Activated naive CD8-positive, alpha-beta T cell treated with anti-CD3 and anti-CD28 coated beads, Interleukin-2, amount 50 U/mL, for 24 hours (primary cell): ENCODE results near the gene MTHFD2L.

Experiments
- ATAC-seq: fragments of 150-1000 bp; cut with Tn5 transposase; one replicate; pipeline ENCODE4 v1.10.0; 2021
- DNase-seq: peaks from one replicate; pipeline ENCODE4 v3.0.0; 2021
- H3K27ac Mint-ChIP-seq: one replicate; pipeline ENCODE4 v1.8.0; 2021; ENCODE audit warnings: mild to moderate bottlenecking, mixed read lengths
- H3K27me3 Mint-ChIP-seq: one replicate; pipeline ENCODE4 v1.8.0; 2021; ENCODE audit warnings: mixed read lengths
- H3K36me3 Mint-ChIP-seq: one replicate; pipeline ENCODE4 v1.8.0; 2021; ENCODE audit warnings: low read depth, mixed read lengths
- H3K4me1 Mint-ChIP-seq: one replicate; pipeline ENCODE4 v1.8.0; 2021; ENCODE audit warnings: mixed read lengths
- H3K4me3 Mint-ChIP-seq: one replicate; pipeline ENCODE4 v1.8.0; 2021; ENCODE audit warnings: mild to moderate bottlenecking, moderate library complexity, mixed read lengths
- H3K9me3 Mint-ChIP-seq: one replicate; pipeline ENCODE4 v1.8.0; 2021; ENCODE audit warnings: mixed read lengths

The MTHFD2L gene

DNA sequence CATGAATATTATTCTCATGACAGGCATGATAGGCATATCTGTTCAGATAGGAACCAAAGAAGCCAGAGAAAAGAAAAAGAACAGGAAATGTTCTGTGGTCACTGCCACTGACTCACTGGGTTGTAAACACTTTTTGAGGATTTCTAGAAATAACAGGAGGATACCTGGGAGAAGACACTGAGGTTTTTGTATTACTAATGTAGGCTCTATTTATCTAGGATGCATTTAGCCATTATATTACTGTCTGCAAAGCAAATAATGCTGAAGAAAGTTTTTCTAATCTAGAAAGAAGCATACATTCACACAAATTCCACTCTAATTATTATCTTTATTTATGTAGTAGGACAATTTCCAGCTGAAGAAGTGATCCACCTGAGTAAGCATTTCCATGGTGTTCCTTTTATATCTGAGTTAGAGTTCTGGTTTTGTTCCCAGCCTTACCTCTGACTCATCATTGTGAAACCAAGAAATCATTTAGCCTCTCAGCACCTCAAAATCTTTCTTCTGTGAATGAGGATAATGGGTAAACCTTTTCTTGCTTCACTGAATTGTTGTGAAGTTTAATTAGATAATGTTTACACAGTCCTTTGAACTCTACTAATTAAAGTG is 110.2 kb downstream of the MTHFD2L start:
- H3K4me3 Mint-ChIP-seq = no peak overlapping the region
- H3K4me1 Mint-ChIP-seq = peaks cover 5% of the 10 kb centered on the region
- no peak for DNase-seq

DNA sequence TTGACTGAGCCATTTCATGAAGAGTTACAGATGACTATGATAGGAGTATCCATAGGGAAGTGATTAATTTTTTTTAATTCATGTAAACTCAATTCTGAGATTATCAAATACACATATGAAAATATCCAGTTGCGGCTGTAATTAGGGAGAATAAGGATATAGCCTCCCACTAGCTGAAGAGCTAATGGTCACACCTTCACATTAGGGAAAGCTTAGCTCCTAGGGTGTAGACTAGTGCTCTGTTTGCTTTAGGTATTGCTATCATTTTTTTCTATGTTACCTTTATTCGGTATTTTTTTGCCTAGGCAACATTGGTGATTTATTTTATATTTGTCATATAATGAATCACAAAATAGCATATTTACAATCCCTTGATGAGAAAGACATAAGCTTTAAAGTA is 110.7 kb downstream of the MTHFD2L start:
- H3K4me3 Mint-ChIP-seq = no peak overlapping the region
- no peak for ATAC-seq
- no peak overlapping the region for H3K27ac Mint-ChIP-seq

More for the DNA sequence above, 110.2 kb downstream of the MTHFD2L start:
- no peaks in the 10 kb centered on the region for H3K9me3 Mint-ChIP-seq
- H3K36me3 Mint-ChIP-seq = peaks cover 1% of the 10 kb centered on the region
- no peaks in the 10 kb centered on the region for H3K27me3 Mint-ChIP-seq
- no peak overlapping the region for H3K27ac Mint-ChIP-seq
- ATAC-seq = no peak

DNA sequence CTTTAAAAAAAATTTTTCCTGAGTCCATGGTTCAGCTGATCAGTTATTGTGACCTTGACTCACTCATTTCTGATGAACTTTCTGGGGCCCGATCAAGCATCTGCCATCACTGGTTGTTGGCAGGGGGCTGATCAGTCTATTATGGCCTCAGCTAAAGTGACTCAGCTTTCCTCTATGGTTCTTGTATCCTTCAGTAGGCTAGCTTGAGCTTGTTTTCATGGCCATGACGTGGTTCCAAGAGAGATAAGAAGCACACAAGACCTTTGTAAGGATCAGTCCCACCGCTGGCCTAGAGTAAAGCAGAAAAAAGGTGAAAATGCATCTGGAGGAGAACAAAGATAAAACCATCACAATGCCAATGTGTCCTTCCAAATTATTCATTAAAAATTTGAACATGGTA is 120.6 kb downstream of the MTHFD2L start:
- H3K27ac Mint-ChIP-seq = no peak overlapping the region
- no peaks in the 10 kb centered on the region for H3K9me3 Mint-ChIP-seq
- H3K4me3 Mint-ChIP-seq = no peak overlapping the region
- H3K36me3 Mint-ChIP-seq = peaks cover 2% of the 10 kb centered on the region
- H3K4me1 Mint-ChIP-seq = no peaks in the 10 kb centered on the region
- ATAC-seq (no peak), DNase-seq (no peak)
- H3K27me3 Mint-ChIP-seq = no peaks in the 10 kb centered on the region

More for the DNA sequence above, 110.7 kb downstream of the MTHFD2L start:
- Mint-ChIP-seq H3K9me3 (no peaks in the 10 kb centered on the region), H3K36me3 (peaks cover 1% of the 10 kb centered on the region), H3K4me1 (peaks cover 5% of the 10 kb centered on the region), H3K27me3 (no peaks in the 10 kb centered on the region)
- no peak for DNase-seq

DNA sequence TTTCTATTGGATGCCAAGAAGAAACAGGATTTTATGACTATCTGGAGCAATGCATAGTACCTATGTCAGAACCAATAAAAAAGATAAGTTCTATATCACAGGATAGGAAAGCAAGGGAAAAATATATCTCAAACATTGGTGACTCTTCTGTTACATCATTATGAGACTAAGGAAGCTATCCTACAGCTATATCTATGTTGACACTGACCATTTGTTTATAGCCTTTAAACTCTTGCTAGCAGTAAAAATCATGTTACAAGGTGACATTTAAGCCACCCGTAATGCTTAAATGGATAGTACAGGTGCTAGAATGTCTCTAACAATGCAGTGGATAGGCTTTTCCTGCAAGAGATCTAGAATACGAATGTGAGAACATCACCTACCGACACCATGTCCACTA is 121.8 kb downstream of the MTHFD2L start:
- Mint-ChIP-seq H3K9me3 (no peaks in the 10 kb centered on the region), H3K27ac (no peak overlapping the region), H3K4me3 (no peak overlapping the region), H3K4me1 (no peaks in the 10 kb centered on the region), H3K36me3 (peaks cover 2% of the 10 kb centered on the region), H3K27me3 (no peaks in the 10 kb centered on the region)
- ATAC-seq (no peak), DNase-seq (no peak)

DNA sequence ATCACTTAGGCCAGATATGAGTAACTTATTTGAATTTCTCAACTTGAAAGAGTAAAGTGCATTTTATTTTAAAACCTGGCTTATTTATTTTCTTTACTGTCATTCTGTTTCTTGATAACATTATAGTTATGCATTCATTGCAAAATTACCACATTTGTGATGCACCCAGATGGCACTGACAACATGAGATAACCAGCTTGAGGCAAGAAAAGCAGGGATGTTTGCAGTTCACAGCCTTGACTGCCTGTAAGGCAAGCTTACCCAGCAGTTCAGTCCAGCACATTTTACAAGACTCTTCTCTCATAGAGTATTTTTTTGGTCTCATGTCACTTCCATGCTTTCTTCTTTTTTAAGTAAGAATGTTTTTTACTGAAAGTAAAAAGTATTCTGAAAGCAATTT is 125.0 kb downstream of the MTHFD2L start:
- Mint-ChIP-seq H3K27me3 (no peaks in the 10 kb centered on the region), H3K4me1 (no peaks in the 10 kb centered on the region), H3K9me3 (no peaks in the 10 kb centered on the region), H3K36me3 (peaks cover 2% of the 10 kb centered on the region), H3K4me3 (no peak overlapping the region), H3K27ac (no peak overlapping the region)
- no peak for ATAC-seq
- no peak for DNase-seq

DNA sequence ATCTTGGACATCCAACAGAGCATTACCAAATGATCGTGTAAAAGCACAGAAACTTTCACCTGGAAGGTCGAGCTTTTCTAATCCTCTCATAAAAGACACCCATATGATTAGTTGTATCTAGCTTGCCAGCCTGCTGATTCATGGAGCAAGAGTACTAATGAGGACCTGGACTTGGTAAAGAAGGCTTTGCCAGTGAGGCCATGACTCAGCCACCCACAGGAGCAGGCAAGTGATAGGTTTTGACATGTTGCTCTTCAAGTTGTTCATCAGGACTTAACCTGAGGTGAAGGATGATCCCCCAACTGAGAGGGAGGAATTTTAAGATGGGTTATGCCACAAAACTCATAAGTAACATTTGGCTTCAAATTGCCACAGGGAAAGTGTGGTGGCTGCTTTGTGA is 125.7 kb downstream of the MTHFD2L start:
- ATAC-seq (no peak), DNase-seq (no peak)
- Mint-ChIP-seq H3K4me1 (no peaks in the 10 kb centered on the region), H3K36me3 (peaks cover 2% of the 10 kb centered on the region), H3K4me3 (no peak overlapping the region), H3K27me3 (no peaks in the 10 kb centered on the region), H3K27ac (no peak overlapping the region), H3K9me3 (no peaks in the 10 kb centered on the region)

DNA sequence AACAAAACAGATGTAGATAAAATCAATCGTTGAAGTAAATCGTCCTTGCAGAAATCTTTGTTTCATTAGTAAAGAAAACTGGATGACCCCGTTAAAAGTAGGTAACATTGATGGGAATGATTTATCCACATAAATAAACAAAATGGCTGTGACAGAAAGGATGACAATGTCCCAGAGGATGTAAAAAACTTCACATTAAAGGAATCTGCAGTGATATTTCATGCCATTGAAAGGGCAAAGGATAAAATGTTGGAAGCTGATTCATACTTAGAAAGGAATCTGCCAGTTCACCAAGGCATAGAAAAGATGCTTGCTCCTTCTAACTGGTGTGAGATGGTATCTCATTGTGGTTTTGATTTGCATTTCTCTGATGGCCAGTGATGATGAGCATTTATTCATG is 126.1 kb downstream of the MTHFD2L start:
- H3K4me3 Mint-ChIP-seq = no peak overlapping the region
- no peaks in the 10 kb centered on the region for H3K4me1 Mint-ChIP-seq
- H3K27me3 Mint-ChIP-seq = no peaks in the 10 kb centered on the region
- no peak for DNase-seq
- ATAC-seq = no peak
- H3K9me3 Mint-ChIP-seq = no peaks in the 10 kb centered on the region
- H3K27ac Mint-ChIP-seq = no peak overlapping the region
- H3K36me3 Mint-ChIP-seq = peaks cover 2% of the 10 kb centered on the region

DNA sequence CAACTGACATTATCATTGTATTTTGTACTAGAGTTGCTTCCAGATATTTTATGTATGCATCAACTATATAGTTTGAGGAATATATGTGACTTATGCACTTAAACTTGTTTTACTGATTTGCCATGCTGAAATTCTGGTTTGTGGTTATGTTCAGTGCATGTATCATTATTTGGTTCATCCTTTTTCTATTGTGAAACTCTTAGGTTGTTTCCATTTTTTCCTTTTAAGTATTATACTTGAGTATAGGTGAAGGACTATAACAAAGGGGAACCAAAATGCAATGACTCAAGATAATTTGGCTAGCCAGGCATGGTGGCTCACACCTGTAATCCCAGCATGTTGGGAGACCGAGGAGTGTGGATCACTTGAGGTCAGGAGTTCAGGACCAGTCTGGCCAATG is 129.2 kb downstream of the MTHFD2L start:
- Mint-ChIP-seq H3K9me3 (no peaks in the 10 kb centered on the region), H3K27ac (no peak overlapping the region)

DNA sequence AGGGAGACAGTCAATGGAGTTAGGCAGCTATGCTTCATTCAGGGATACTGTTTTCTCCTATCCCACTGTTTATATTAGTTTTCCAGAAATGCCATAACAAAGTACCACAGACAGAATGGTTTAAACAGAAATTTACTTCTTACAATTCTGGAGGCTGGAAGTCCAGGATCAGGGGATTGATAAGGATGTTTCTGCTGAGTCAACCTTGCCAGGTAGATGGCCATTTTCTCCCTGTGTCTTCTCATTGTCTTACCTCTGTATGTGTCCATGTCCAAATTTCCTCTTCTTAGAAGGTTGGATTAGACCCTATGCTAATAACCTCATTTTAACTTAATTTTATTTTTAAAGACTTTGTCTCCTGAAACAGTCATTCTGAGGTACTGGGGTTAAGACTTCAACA is 129.9 kb downstream of the MTHFD2L start:
- no peaks in the 10 kb centered on the region for H3K4me1 Mint-ChIP-seq
- H3K36me3 Mint-ChIP-seq = no peaks in the 10 kb centered on the region
- DNase-seq = no peak
- no peaks in the 10 kb centered on the region for H3K27me3 Mint-ChIP-seq
- no peak overlapping the region for H3K4me3 Mint-ChIP-seq
- ATAC-seq = no peak
- no peak overlapping the region for H3K27ac Mint-ChIP-seq
- no peaks in the 10 kb centered on the region for H3K9me3 Mint-ChIP-seq

More for the DNA sequence above, 129.2 kb downstream of the MTHFD2L start:
- Mint-ChIP-seq H3K27me3 (no peaks in the 10 kb centered on the region), H3K36me3 (no peaks in the 10 kb centered on the region), H3K4me1 (no peaks in the 10 kb centered on the region), H3K4me3 (no peak overlapping the region)
- DNase-seq (no peak), ATAC-seq (no peak)

DNA sequence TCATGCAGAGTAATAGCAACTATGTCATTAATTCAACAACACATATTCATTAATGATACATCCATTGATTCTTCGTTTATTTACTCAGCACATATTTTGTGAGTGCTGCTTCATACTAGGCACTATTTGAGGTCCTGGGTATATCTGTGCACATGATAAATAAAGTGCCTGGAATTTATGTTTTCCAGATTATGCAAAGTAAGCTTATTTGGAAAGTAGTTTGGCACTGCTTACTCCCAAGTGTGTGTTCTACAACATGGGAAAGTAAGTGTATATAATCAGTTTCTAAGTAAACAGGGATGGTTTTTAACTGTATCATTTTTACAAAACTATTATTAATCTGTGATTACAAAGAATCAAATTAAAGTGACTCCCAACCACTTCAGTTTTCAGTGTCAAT is 133.6 kb downstream of the MTHFD2L start:
- H3K27me3 Mint-ChIP-seq = no peaks in the 10 kb centered on the region
- no peak for DNase-seq
- no peaks in the 10 kb centered on the region for H3K9me3 Mint-ChIP-seq
- H3K4me1 Mint-ChIP-seq = no peaks in the 10 kb centered on the region
- H3K27ac Mint-ChIP-seq = no peak overlapping the region
- H3K36me3 Mint-ChIP-seq = no peaks in the 10 kb centered on the region
- no peak overlapping the region for H3K4me3 Mint-ChIP-seq
- no peak for ATAC-seq

DNA sequence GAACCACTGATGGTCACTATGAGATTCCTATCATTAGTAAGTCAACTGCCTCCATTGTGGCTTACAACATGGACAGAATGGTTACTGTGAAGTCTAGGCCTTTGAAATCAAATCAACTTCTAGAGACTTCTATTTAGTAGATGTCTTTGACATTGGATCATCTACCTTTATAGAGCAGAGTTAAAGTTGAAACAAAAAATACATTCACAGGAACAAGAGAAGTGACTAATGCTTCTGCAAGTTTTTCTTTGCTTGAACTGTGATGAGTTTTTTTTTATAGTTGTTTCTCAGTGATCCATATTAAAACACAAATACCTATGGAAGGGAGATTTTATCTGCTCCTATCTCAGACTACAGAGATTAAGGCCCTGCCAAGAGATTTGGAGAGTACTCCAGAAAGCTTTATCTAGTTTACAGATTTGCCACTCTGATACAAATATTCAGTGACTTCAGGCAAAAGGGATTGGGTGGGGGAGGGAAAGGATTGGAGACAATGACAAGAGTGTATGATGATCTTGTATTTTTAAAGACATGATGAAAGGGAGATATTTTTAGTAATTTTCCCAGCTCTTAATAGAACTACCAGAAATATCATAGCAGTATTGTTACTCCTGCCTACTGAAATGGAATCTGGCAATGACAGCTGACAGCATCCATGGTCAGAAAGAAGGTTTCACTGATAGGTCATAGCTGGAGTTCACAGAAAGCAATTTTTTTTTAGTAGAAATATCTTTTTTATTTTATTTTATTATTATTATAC is 134.4 kb downstream of the MTHFD2L start:
- H3K27ac Mint-ChIP-seq = no peak overlapping the region
- ATAC-seq (no peak), DNase-seq (no peak)
- no peaks in the 10 kb centered on the region for H3K9me3 Mint-ChIP-seq
- no peaks in the 10 kb centered on the region for H3K27me3 Mint-ChIP-seq
- no peak overlapping the region for H3K4me3 Mint-ChIP-seq
- H3K4me1 Mint-ChIP-seq = no peaks in the 10 kb centered on the region
- no peaks in the 10 kb centered on the region for H3K36me3 Mint-ChIP-seq

DNA sequence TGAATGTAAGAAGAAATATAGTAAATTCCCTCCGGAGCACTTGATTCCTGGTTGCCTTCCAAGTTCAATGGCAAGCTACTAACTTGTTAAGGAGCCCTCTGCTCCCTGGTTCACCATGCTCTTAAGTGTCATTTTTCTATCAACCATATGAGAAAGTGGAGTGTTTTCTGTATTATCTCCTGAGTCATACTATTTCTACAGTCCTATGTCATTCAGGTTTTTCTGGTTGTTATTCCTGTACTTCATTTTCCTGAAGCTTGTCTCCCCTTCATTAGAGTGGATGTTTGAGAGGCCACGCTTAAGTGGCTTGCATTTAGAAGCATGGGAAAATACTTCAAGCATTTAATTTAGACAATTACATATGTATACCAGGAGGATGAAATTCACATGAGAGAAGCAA is 135.6 kb downstream of the MTHFD2L start:
- Mint-ChIP-seq H3K9me3 (no peaks in the 10 kb centered on the region), H3K4me1 (no peaks in the 10 kb centered on the region), H3K36me3 (no peaks in the 10 kb centered on the region), H3K27ac (no peak overlapping the region), H3K27me3 (no peaks in the 10 kb centered on the region), H3K4me3 (no peak overlapping the region)
- no peak for DNase-seq
- no peak for ATAC-seq

DNA sequence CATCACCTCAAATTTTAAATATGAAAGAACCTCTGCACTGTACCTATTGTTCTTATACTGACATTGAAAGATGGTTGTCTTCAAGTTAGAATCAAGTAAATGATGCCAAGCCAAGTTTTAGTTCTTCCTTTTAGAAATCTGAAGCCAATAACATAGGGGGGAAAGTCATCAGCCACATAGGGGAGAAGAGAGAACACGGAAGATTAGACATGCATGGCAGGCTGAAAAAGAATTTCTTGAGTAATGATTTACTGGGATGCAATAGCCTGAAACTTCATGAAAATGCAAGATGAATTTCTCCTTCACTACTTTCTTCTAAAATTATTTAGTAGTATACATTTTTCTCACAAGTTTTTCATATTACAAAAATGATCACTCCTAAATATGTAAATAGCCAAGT is 136.8 kb downstream of the MTHFD2L start:
- ATAC-seq (no peak), DNase-seq (no peak)
- Mint-ChIP-seq H3K36me3 (no peaks in the 10 kb centered on the region), H3K27me3 (no peaks in the 10 kb centered on the region), H3K9me3 (no peaks in the 10 kb centered on the region), H3K4me3 (no peak overlapping the region), H3K27ac (no peak overlapping the region), H3K4me1 (no peaks in the 10 kb centered on the region)

DNA sequence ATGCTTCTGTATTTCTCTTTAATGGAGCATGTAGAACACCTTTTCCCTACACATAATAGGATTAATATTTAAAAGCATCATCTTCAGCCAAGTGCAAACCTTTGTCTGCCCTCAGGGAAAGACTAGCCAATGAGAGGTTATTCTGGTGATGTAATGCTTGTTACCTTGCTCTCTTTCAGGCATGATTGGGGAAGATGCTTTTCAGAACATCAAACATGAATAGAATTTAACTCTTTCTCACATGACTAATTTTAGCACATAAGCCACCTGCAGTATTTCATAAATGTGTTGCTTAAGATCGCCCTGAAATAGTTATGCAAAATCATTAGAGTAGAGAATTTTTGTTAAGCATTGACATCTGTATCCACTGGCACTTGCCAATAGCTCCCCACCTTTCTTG is 139.6 kb downstream of the MTHFD2L start:
- Mint-ChIP-seq H3K36me3 (no peaks in the 10 kb centered on the region), H3K4me1 (no peaks in the 10 kb centered on the region), H3K27me3 (no peaks in the 10 kb centered on the region), H3K9me3 (no peaks in the 10 kb centered on the region), H3K4me3 (no peak overlapping the region), H3K27ac (no peak overlapping the region)
- DNase-seq (no peak), ATAC-seq (no peak)

DNA sequence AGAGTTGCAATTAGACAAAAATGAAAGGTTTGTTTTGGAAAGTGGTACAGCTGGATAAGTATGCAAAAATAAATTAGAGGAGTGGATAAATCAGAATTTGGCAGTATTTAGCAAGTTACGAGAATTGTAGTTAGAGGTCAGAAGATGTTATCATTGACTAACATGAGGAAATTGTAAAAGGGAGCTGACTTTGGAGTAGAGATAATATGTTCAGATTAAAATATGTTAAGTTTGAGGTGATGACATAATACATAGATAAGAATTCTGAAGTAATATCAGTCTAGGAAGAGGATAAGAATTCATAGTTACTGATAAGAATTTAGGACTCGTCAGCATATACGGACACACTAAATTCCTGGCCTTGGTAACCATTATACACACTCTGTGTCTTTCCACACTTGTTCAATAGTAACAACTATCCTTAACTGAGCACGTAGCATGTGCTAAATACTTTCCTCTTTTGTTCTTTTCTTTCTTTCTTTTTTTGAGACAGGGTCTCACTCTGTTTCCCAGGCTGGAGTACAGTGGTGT is 146.2 kb downstream of the MTHFD2L start:
- H3K9me3 Mint-ChIP-seq = no peaks in the 10 kb centered on the region
- no peak for ATAC-seq

More for the DNA sequence above, 146.2 kb downstream of the MTHFD2L start:
- Mint-ChIP-seq H3K4me3 (no peak overlapping the region), H3K36me3 (no peaks in the 10 kb centered on the region), H3K27me3 (no peaks in the 10 kb centered on the region), H3K4me1 (peaks cover 5% of the 10 kb centered on the region), H3K27ac (no peak overlapping the region)
- DNase-seq = no peak
